ENCODE results near the gene GMEB1.
A peak's percentile ranks its signal among the peaks of the same experiment; 100 is the strongest.
"Not testable (repeated sequence)": the region's sequence is repeated elsewhere in the genome, so short reads cannot be mapped to it uniquely, and the experiment has no call there.

GMEB1 gene

DNA sequence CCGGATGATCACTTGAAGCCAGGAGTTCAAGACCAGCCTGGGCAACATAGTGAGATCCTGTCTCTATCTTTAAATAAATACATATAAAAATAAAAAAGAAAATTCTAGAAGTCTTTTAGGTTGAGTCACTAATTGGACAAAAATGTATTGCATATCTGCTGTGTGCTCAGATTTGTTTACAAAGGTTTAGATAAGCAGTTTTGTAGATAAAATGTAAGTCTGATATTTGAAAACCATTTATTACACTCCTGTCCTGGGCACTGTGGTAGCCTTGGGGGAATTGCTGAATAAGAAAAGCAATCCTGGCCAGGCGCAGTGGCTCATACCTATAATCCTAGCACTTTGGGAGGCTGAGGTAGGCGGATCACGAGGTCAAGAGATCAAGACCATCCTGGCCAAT is 11.6 kb downstream of the GMEB1 start:
- no peak overlapping the region for H3K4me3 ChIP-seq (ENCODE audit: low read length)
- TF ChIP-seq, protein P1, sequence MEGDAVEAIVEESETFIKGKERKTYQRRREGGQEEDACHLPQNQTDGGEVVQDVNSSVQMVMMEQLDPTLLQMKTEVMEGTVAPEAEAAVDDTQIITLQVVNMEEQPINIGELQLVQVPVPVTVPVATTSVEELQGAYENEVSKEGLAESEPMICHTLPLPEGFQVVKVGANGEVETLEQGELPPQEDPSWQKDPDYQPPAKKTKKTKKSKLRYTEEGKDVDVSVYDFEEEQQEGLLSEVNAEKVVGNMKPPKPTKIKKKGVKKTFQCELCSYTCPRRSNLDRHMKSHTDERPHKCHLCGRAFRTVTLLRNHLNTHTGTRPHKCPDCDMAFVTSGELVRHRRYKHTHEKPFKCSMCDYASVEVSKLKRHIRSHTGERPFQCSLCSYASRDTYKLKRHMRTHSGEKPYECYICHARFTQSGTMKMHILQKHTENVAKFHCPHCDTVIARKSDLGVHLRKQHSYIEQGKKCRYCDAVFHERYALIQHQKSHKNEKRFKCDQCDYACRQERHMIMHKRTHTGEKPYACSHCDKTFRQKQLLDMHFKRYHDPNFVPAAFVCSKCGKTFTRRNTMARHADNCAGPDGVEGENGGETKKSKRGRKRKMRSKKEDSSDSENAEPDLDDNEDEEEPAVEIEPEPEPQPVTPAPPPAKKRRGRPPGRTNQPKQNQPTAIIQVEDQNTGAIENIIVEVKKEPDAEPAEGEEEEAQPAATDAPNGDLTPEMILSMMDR (IDR thresholded peaks at IDR 0.05; ENCODE audit: insufficient read depth, low read depth, low read length, missing control alignments), result no peak
- no peak for DNase-seq (ENCODE audit: low read depth)

DNA sequence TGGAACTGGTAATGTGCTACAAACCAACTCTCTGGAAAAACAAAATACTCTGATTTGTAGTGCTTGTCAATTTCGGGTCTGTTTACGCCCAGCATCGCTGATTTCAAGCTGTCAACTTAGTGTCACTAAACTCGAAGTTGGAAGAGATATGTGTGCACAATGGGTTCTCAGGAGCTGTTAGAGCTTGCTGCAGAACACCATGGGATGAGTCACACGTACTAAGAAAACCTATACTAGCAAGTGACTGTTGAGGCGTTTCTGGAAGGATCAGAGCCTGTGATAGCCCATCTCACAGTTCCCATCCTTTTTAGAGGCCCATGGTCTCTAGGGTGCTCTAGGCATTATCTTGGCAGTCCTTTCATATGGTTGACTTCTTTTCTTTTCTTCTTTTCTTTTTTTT is 14.3 kb downstream of the GMEB1 start:
- no peak overlapping the region for H3K4me3 ChIP-seq (ENCODE audit: low read length)
- DNase-seq (ENCODE audit: low read depth), result peak; percentile 75
- TF ChIP-seq, protein P1 (IDR thresholded peaks at IDR 0.05; ENCODE audit: insufficient read depth, low read depth, low read length, missing control alignments), result no peak

DNA sequence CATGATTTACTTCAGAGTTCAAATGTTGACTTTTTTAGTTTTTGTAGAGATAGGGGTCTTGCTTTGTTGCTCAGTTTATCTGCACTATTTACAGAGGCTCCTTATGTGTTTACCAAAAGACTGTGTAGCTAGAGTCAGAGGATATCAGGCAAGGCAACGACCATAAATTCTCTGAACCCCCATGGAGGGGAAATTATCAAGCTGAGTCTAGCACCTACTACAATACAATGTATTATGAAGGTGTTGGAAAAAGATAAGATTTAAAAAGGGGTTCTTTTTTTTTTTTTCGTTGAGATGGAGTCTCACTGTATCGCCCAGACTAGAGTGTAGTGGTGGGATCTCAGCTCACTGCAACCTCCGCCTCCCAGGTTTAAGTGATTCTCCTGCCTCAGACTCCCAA is 16.4 kb downstream of the GMEB1 start:
- DNase-seq (ENCODE audit: low read depth), result no peak
- TF ChIP-seq, protein P1 (IDR thresholded peaks at IDR 0.05; ENCODE audit: insufficient read depth, low read depth, low read length, missing control alignments), result no peak
- H3K4me3 ChIP-seq (ENCODE audit: low read length), result no peak overlapping the region

DNA sequence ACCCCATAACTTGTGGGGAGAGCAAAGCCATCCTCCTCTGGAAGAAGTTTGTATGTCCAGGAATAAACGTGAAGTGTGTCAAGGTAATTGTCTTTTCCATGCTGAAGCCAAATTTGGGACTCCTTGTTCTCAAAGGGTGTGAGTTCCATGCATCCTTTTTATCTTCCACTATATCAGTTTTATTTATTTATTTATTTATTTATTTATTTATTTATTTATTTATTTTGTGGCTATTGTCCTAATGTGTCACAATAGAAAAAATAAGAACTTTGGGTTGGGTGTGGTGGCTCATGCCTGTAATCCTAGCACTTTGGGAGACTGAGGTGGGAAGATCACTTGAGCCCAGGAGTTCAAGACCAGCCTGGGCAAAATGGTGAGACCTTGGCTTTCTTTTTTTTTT is 23.0 kb downstream of the GMEB1 start:
- H3K4me3 ChIP-seq (ENCODE audit: low read length); DNase-seq (ENCODE audit: low read depth): not testable (repeated sequence)

- TF ChIP-seq, protein P1 (IDR thresholded peaks at IDR 0.05; ENCODE audit: insufficient read depth, low read depth, low read length, missing control alignments), result no peak
- no peak overlapping the region for H3K4me3 ChIP-seq (ENCODE audit: low read length)
- no peak for DNase-seq (ENCODE audit: low read depth)
Measured at GRCh38 chr1:28703629-28704028, 35.0 kb downstream of the GMEB1 start.

DNA sequence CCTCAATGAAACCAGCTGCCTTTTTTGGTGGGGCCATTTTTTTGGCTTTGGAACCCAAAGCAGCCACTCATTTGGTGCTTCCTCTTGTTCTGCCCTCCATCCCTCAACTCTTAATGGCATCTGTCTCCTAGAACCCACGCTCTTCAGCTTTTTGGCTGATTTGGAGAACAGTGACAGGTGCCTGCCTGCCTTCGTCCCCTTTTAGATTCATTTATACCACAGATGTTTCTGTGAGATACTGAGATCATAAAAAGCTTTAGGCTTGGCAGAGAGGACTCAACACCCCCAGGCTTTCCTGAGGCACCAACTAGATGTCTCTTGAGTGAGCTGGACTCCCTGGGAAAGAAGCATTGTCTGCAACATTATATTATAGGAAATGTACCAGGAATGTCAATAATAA is 47.8 kb downstream of the GMEB1 start:
- TF ChIP-seq, protein P1 (IDR thresholded peaks at IDR 0.05; ENCODE audit: insufficient read depth, low read depth, low read length, missing control alignments), result no peak
- H3K4me3 ChIP-seq (ENCODE audit: low read length), result no peak overlapping the region

GRCh38 chr1:28718166-28718565 is 49.6 kb downstream of the GMEB1 start:
- no peak overlapping the region for H3K4me3 ChIP-seq (ENCODE audit: low read length)
- TF ChIP-seq, protein P1 (IDR thresholded peaks at IDR 0.05; ENCODE audit: insufficient read depth, low read depth, low read length, missing control alignments), result no peak
- no peak for DNase-seq (ENCODE audit: low read depth)

More for the DNA sequence above, 47.8 kb downstream of the GMEB1 start:
- no peak for DNase-seq (ENCODE audit: low read depth)

All from epithelial cell of esophagus (primary cell).